WTC11 (cell line): ENCODE results near the gene MACO1. TPM values are rescaled to one million over a fixed set of nuclear protein-coding genes. Genes with fewer than 3 reads are reported as not detected.

Source experiments
- ATAC-seq: fragments of 200-7000 bp; cut with Tn5 transposase; 2 replicates; pipeline ENCODE4 v1.10.0; 2021; ENCODE audit warnings: mild to moderate bottlenecking, moderate library complexity
- CTCF ChIA-PET: fragments of 300-600 bp; sonication (Branson Sonifier 250); formaldehyde crosslinking; loops from one replicate; lab custom pipeline; 2021; ENCODE audit warnings: antibody characterized with exemption; lab: Charles Lee
- POLR2A ChIA-PET: fragments of 350-600 bp; sonication (Branson Sonifier 250); formaldehyde crosslinking; loops from one replicate; lab custom pipeline; 2021; ENCODE audit warnings: antibody characterized with exemption; lab: Charles Lee
- DNase-seq: peaks from one replicate; pipeline ENCODE4 v3.0.0; 2021; ENCODE audit warnings: low spot score
- H3K27ac Mint-ChIP-seq: 2 replicates; pipeline ENCODE4 v1.8.0; 2021; ENCODE audit warnings: mixed read lengths
- H3K27me3 Mint-ChIP-seq: 2 replicates; pipeline ENCODE4 v1.8.0; 2021; ENCODE audit warnings: low read depth, mild to moderate bottlenecking, moderate library complexity, mixed read lengths
- H3K36me3 Mint-ChIP-seq: 2 replicates; pipeline ENCODE4 v1.8.0; 2021; ENCODE audit warnings: mixed read lengths
- H3K4me1 Mint-ChIP-seq: 2 replicates; pipeline ENCODE4 v1.8.0; 2022; ENCODE audit warnings: mixed read lengths
- H3K4me3 Mint-ChIP-seq: 2 replicates; pipeline ENCODE4 v1.8.0; 2021; ENCODE audit warnings: mild to moderate bottlenecking, moderate library complexity, mixed read lengths
- H3K9me3 Mint-ChIP-seq: 2 replicates; pipeline ENCODE4 v1.8.0; 2021; ENCODE audit warnings: mixed read lengths
- AFF4 ChIP-seq: sonication (generic); formaldehyde crosslinking; IDR thresholded peaks from 2 replicates; pipeline ENCODE4 v1.8.1; 2023; ENCODE audit warnings: mild to moderate bottlenecking, missing genetic modification reagents, borderline replicate concordance
- ESRRA ChIP-seq: sonication (generic); formaldehyde crosslinking; IDR thresholded peaks from 2 replicates; pipeline ENCODE4 v1.8.1; 2022; ENCODE audit warnings: mild to moderate bottlenecking, missing genetic modification reagents, borderline replicate concordance
- FOXP1 ChIP-seq: sonication (generic); formaldehyde crosslinking; IDR thresholded peaks from 2 replicates; pipeline ENCODE4 v1.8.0; 2022; ENCODE audit warnings: missing genetic modification reagents, mild to moderate bottlenecking, moderate library complexity, borderline replicate concordance
- HMGA2 ChIP-seq: fragments of 250-450 bp; sonication (Bioruptor Pico); IDR thresholded peaks from 2 replicates; pipeline ENCODE4 v1.4.0; 2021; ENCODE audit warnings: mild to moderate bottlenecking, moderate library complexity
- NR2C2 ChIP-seq: sonication (generic); formaldehyde crosslinking; IDR thresholded peaks from 2 replicates; pipeline ENCODE4 v1.8.0; 2022; ENCODE audit warnings: mild to moderate bottlenecking, missing genetic modification reagents
- PREB ChIP-seq: sonication (generic); formaldehyde crosslinking; IDR thresholded peaks from 2 replicates; pipeline ENCODE4 v1.8.1; 2022; ENCODE audit warnings: mild to moderate bottlenecking, missing genetic modification reagents, moderate library complexity, borderline replicate concordance
- RELA ChIP-seq: sonication (generic); formaldehyde crosslinking; IDR thresholded peaks from 2 replicates; pipeline ENCODE4 v1.8.1; 2022; ENCODE audit warnings: missing genetic modification reagents, mild to moderate bottlenecking, borderline replicate concordance
- STAT6 ChIP-seq: sonication (generic); formaldehyde crosslinking; conservative IDR thresholded peaks from 2 replicates; pipeline ENCODE4 v1.8.1; 2023; ENCODE audit warnings: mild to moderate bottlenecking, low read depth, missing genetic modification reagents, moderate library complexity
- TEAD1 ChIP-seq: sonication (generic); formaldehyde crosslinking; IDR thresholded peaks from 2 replicates; pipeline ENCODE4 v1.8.0; 2022; ENCODE audit warnings: mild to moderate bottlenecking, missing genetic modification reagents
- USF1 ChIP-seq: sonication (generic); formaldehyde crosslinking; IDR thresholded peaks from 2 replicates; pipeline ENCODE4 v1.8.0; 2022; ENCODE audit warnings: mild to moderate bottlenecking, missing genetic modification reagents
- USF2 ChIP-seq: sonication (generic); formaldehyde crosslinking; IDR thresholded peaks from 2 replicates; pipeline ENCODE4 v1.8.1; 2023; ENCODE audit warnings: mild to moderate bottlenecking, missing genetic modification reagents, moderate library complexity
- ZBTB21 ChIP-seq: sonication (generic); formaldehyde crosslinking; IDR thresholded peaks from 2 replicates; pipeline ENCODE4 v1.8.1; 2023; ENCODE audit warnings: mild to moderate bottlenecking, missing genetic modification reagents, borderline replicate concordance
- ZNF121 ChIP-seq: sonication (generic); formaldehyde crosslinking; IDR thresholded peaks from 2 replicates; pipeline ENCODE4 v1.8.0; 2023; ENCODE audit warnings: missing genetic modification reagents
- ZNF263 ChIP-seq: sonication (generic); formaldehyde crosslinking; IDR thresholded peaks from 2 replicates; pipeline ENCODE4 v1.8.1; 2022; ENCODE audit warnings: low read depth, mild to moderate bottlenecking, moderate library complexity, missing genetic modification reagents
- ZNF281 ChIP-seq: sonication (generic); formaldehyde crosslinking; IDR thresholded peaks from 2 replicates; pipeline ENCODE4 v1.8.0; 2023; ENCODE audit warnings: mild to moderate bottlenecking, missing genetic modification reagents
- ZNF396 ChIP-seq: fragments of 250-450 bp; sonication (Bioruptor Pico); IDR thresholded peaks from 2 replicates; pipeline ENCODE4 v1.8.0; 2021; ENCODE audit warnings: mild to moderate bottlenecking, moderate library complexity, borderline replicate concordance
- ZNF532 ChIP-seq: fragments of 250-450 bp; sonication (Bioruptor Pico); IDR thresholded peaks from 2 replicates; pipeline ENCODE4 v1.9.0; 2021; ENCODE audit warnings: mild to moderate bottlenecking, borderline replicate concordance
- total RNA-seq: library from RNA; stranded (reverse); gene quantifications from 3 replicates; pipeline ENCODE4 v1.2.3, GENCODE V29; 2021

Gene MACO1
- total RNA-seq, 1 experiment from 2014 or later = 9.5 TPM

GRCh38 chr1:25467193-25467592 lies 36.5 kb downstream of the MACO1 start:
- no peak for TF ChIP-seq ZNF396 (CRISPR knock-in tag)
- no peak for TF ChIP-seq ESRRA (CRISPR knock-in tag)
- no peak for TF ChIP-seq ZNF263 (CRISPR knock-in tag)
- TF ChIP-seq AFF4 (CRISPR knock-in tag) = no peak
- TF ChIP-seq ZNF121 (CRISPR knock-in tag) = no peak
- TF ChIP-seq TEAD1 (CRISPR knock-in tag) = no peak
- TF ChIP-seq ZNF532 (CRISPR knock-in tag) = no peak
- TF ChIP-seq PREB (CRISPR knock-in tag) = no peak
- TF ChIP-seq ZBTB21 (CRISPR knock-in tag) = no peak
- no peaks in the 10 kb centered on the region; the same call in 1 of the 2 replicates for H3K27me3 Mint-ChIP-seq
- no peaks in the 10 kb centered on the region for H3K36me3 Mint-ChIP-seq
- DNase-seq (no peak), ATAC-seq (no peak)
- H3K4me1 Mint-ChIP-seq = no peaks in the 10 kb centered on the region
- H3K4me3 Mint-ChIP-seq = no peak overlapping the region
- ChIA-PET POLR2A (no interaction called here), CTCF (interaction anchor here (1.3 kb wide), 1 partner anchor 19 kb away, joined by 4 read pairs; no protein-coding TSS in a partner anchor)
- H3K9me3 Mint-ChIP-seq = no peaks in the 10 kb centered on the region
- H3K27ac Mint-ChIP-seq = no peak overlapping the region

- POLR2A ChIA-PET = interaction anchor here (0.7 kb wide), 1 partner anchor 54 kb away, joined by 3 read pairs; no protein-coding TSS in a partner anchor
- H3K4me3 Mint-ChIP-seq = no peak overlapping the region
- CTCF ChIA-PET = interaction anchor here (0.6 to 1.3 kb wide), 2 partner anchors 19 to 33 kb away, joined by 3 to 4 read pairs; no protein-coding TSS in a partner anchor
- ATAC-seq = no peak
- H3K4me1 Mint-ChIP-seq = no peaks in the 10 kb centered on the region
- no peaks in the 10 kb centered on the region for H3K36me3 Mint-ChIP-seq
- H3K27me3 Mint-ChIP-seq = no peaks in the 10 kb centered on the region; the same call in 1 of the 2 replicates
- DNase-seq = no peak
- no peak overlapping the region for H3K27ac Mint-ChIP-seq
- no peaks in the 10 kb centered on the region for H3K9me3 Mint-ChIP-seq
- no peak for TF ChIP-seq HMGA2 (CRISPR knock-in tag)
- TF ChIP-seq RELA (CRISPR knock-in tag) = no peak
- TF ChIP-seq USF2 (CRISPR knock-in tag) = no peak
- no peak for TF ChIP-seq FOXP1 (CRISPR knock-in tag)
- no peak for TF ChIP-seq ZNF281 (CRISPR knock-in tag)
- TF ChIP-seq ZBTB21 (CRISPR knock-in tag) = no peak
- TF ChIP-seq USF1 (CRISPR knock-in tag) = no peak
- TF ChIP-seq STAT6 (CRISPR knock-in tag) = no peak
- no peak for TF ChIP-seq NR2C2 (CRISPR knock-in tag)
Observed at GRCh38 chr1:25467616-25468015, 36.9 kb downstream of the MACO1 start.
